Hippocampal formation (tissue), 2 donors: ENCODE measurements around the gene HECTD4.

ENCODE experiments used
- DNase-seq, 2 donors: peaks; one replicate each; lab custom pipeline; 2025; lab: John Stamatoyannopoulos, UW

Gene HECTD4

DNA sequence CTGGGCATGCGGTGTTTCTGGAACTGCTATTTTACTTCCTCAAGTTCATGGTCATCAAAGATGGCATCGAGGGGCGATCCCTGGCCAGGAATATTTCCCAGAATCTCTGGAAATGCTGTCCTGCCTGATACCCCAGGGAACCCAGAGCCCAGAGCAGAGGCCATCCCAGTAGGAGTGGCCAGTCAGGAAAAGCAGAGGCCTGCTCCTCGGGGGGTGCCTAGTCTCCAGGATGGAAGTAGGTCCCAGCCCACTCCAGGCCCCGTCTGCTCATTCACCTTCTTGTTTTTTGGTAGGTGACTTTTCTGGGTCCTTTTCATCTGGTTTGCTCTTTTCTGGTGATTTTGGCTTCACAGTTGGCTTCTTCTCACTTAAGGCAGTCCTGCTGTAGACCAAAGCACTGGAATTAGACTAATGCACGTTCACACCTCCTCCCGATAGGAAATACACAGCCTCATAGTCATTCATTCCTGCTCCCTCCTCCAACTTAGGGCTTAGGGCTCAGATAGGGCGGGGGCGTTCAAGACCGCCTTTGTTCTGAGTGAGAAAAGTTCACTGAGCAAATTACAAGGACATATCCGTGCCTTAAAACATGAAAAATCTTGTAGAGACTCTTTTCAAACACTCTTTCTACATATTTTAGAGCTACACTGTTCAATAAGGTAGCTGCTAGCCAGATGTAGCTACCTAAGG, 205.8 kb downstream of the HECTD4 start:
- DNase-seq, result no peak

GRCh38 chr12:112175361-112176155, 206.7 kb downstream of the HECTD4 start:
- no peak for DNase-seq

GRCh38 chr12:112172556-112173324, 209.5 kb downstream of the HECTD4 start:
- DNase-seq, result no peak

DNA sequence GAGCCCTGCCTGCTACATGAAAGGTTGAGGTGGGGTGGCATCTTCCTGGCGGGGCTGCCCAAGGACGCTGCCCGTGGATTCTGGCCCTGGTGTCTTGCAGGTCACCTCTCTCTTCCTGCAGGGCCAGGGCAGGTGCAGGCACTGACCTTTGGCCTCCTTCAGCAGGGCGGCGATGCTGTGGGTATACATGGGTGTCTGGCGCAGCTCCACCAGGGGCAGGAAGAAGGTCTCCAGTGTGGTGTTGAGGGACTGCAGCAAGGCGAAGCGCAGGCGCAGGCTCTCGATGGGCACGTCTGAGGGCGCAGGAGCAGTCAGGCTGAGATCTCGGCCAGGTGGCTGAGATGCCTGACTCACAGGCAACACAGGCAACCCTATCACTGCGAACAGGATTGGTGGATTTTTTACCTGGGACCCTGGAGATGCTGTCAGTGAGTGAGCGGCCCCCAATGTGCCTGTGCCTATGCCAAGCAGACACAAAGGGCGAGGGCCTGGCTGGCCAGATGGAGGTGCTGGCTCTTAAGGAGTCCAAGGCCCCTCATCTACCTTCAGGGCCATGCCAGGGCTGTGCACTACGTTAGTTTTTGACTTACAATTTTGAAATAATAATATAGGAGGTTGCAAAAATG, 211.1 kb downstream of the HECTD4 start:
- DNase-seq, result no peak

DNA sequence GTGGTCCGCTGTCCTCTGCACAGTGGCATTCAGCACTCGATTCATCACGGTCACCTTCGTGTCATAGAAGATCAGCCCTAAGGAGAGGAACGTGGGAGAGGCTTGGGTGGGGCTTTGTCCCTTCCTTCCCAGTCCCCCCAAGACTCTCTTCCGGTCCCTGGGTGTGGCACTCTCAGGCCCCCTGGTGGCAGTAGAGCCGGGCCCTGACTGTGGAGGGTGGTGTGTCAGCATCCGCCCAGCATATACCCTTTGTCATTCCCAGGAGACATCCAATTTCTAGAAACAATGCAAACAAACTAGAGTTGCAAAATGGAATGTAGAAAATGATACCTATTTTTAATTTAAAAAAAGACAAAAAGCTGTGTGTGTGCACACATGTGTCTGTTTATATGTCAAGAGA, 211.9 kb downstream of the HECTD4 start:
- DNase-seq, result no peak

DNA sequence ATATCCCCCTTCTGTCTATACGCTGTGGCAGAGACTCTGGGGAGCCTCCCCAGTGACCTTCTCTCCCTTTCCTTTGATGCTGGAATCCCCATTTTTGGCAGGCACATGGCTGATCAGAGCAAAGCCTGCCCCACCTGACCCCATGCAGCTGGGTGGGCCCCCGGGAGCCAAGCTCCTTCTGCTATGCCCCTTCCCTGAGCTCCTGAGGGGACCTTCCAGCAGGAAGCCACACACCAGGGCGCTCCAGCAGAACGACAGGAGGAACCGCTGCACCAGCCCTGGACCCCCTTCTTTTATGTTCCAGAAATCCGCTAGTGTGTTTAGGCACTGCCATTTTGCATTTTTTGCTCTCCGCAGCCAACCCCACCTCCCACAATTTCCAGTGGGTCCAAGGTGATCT, 212.3 kb downstream of the HECTD4 start:
- no peak for DNase-seq

- DNase-seq, result no peak
These were observed 212.9 kb downstream of the HECTD4 start for GRCh38 chr12:112169161-112169872.

DNA sequence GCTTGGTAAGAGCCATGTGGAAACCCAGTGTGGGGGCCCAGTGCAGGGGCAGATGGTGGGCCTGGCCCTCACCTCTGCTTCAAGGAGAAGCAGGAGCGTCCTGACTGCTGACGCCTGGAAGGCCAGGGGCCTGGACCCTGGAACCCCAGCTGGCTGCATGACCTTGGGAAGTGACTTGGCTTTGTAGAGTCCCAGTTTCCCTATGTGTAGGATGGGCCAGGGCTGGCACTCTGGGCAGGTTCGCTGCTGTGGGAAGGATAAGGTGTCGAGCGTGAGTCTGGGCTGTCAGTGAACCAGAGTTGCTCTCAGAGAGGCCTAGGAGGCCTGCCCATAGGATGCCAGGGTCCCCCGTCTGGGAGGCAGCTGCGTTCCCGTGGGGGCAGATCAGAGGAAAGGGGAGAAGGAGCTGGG, 213.7 kb downstream of the HECTD4 start:
- DNase-seq, result no peak

GRCh38 chr12:112167718-112168525, 214.3 kb downstream of the HECTD4 start:
- DNase-seq, result no peak

GRCh38 chr12:112167031-112167461, 215.2 kb downstream of the HECTD4 start:
- DNase-seq, result no peak

DNA sequence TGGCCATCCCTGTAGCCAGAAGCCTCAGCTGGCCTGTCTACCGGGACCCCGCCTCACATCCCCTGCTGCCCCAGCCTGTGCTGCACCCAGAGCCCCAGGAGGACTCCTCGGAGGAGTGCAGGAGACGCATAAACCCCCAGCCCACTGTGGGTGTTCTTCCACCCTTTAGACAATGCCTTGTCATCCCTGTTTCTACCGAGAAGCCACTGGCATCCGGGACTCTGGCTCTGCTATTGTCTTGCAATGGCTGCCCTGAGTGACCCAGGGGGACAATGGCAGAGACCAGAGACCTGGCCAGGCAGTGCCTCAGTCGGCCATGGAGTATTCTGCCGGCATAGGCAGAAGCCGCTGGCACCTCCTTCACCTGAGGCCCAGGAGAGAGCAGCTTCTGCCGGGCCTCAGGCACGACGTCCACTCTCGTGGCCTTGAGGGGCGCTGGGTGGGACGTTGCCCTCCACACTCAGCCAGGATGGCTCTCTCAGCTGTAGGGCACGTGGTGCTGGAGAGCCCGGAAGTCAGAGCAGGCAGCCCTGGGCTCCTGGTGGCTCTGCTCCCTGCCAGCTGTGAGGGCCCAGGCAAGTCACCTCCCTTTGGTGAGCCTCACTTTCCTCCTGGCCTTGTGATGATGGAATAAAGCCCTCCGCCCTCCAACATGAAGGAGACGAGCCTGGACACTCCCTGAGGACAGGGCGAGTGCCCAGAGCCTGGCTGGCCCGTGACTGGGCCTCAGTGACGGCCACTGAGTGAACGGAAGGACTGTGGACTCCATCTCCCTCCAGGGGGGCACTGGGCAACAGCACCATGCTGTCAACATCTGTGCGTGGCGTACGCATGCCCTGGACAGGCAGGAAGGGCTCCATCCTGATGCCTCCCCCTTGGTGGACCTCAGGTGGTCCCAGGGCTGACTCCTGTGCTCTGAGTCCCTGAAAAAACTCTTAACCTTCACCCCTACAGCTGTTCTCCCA, 215.9 kb downstream of the HECTD4 start:
- DNase-seq, result no peak

GRCh38 chr12:112165624-112166023, 216.6 kb downstream of the HECTD4 start:
- no peak for DNase-seq

- no peak for DNase-seq
These were observed 218.1 kb downstream of the HECTD4 start for GRCh38 chr12:112164011-112164660.

DNA sequence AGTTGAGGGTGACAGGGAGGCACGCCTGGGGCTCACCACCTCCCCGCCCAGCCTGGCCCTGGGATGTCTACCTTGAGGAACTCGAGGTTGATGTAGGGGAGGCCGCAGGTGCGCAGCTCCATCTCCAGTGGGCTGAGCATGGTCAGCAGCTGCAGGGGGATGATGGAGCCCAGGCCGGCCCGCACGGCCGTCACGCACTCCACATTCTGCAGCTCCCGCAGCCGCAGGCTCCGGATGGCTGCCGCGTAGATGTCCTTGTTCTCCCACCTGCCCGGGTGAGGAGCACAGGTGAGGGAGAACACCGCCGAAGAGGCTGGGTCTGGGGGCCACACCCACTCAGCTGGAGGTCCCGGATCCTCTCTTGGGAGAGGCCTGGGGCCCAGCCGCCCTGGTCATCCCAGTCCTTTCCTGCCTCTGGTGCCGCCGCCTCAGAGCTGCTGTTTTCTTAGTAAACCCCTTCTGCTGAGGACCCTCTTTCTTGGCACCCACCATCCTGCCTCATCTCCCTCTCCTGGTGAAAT, 218.7 kb downstream of the HECTD4 start:
- no peak for DNase-seq

DNA sequence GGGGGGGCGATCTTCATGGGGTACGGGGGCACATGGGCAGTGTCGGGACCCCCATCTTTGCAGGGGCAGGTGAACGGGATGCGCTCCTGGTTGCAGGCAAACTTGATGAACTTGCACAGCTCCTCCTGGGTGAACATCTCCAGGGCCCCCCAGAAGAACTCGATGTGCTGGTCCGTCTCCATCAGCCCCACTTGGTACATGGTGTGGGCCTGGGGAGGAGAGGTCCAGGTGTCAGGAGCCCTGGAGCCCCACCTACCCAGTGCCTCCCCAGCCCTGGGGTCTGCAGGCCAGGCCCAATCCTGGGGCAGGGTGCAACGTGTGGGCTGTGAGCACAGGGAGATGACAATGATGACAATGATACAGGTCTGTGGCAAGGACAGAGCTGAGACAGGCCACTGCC, 219.2 kb downstream of the HECTD4 start:
- no peak for DNase-seq

- no peak for DNase-seq
These were observed 219.9 kb downstream of the HECTD4 start for GRCh38 chr12:112162241-112162790.

DNA sequence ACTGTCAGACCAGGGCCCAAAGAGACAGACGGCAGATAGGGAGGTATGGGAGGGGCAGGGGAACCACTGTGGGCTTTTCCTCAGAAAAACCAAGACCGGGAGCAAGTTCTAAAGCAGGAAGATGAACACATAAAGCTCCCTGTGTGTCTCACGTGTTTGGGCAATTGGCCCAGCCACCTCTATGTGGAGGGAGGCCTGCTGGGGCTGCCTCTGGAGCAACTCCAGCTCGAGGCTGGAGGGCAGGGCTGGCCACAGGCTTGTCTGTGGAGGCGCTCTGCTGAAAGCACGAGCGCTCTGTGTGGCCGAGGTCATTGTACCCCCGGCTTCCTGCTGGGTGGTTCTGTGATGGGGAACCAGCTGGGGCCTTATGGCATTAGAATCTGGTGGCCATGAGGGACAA, 220.5 kb downstream of the HECTD4 start:
- no peak for DNase-seq

- no peak for DNase-seq
These were observed 221.6 kb downstream of the HECTD4 start for GRCh38 chr12:112160611-112161010.
